ENCODE measurements around the gene FARSB.

DNA sequence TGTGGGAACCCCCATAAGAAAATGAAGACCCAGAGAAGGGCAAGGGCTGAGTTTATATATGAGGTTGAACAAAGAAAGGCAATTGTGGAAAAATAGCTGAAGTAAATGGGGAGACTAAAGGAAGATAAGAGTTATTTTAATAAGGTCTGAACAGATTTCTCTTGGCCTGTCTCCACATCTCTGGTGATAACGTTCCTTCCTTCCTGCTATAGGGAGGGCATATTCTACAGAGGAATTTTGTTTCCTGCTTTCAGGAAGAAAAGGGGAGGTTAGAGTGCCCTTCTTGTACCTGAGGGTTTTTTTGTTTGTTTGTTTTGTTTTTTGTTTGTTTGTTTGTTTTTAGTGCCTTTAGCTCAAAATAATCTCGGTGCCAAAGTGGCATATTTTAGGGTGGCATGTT is 47.2 kb upstream of the FARSB start:
- no peak for TF ChIP-seq CTCF (IDR thresholded peaks at IDR 0.05; ENCODE audit: low read depth, low read length, poor library complexity, severe bottlenecking)
- no peak for TF ChIP-seq EZH2phosphoT487 (IDR thresholded peaks at IDR 0.05; ENCODE audit: borderline replicate concordance, low read length)

Data from DOHH2 (cell line).